Mesothelial cell of epicardium (in vitro differentiated cells): ENCODE results near the gene OR13C8. TPM values are rescaled to one million over a fixed set of nuclear protein-coding genes. Genes with fewer than 3 reads are reported as not detected.
"Not testable (repeated sequence)": the region's sequence is repeated elsewhere in the genome, so short reads cannot be mapped to it uniquely, and the experiment has no call there.

Experiments
- DNase-seq, 2 experiments: peaks; one replicate each; pipeline ENCODE4 v3.0.0; 2021; ENCODE audit warnings: low spot score in 2 of 2; ENCODE audit not compliant: unreplicated experiment in 2 of 2
- H3K27ac Mint-ChIP-seq: 2 replicates; pipeline ENCODE4 v1.8.0; 2021; ENCODE audit warnings: mixed read lengths
- H3K27me3 Mint-ChIP-seq: 2 replicates; pipeline ENCODE4 v1.8.0; 2021; ENCODE audit warnings: low read depth, mixed read lengths
- H3K36me3 Mint-ChIP-seq: 2 replicates; pipeline ENCODE4 v1.8.0; 2021; ENCODE audit warnings: mixed read lengths
- H3K4me1 Mint-ChIP-seq: 2 replicates; pipeline ENCODE4 v1.8.0; 2021; ENCODE audit warnings: mixed read lengths
- H3K4me3 Mint-ChIP-seq: 2 replicates; pipeline ENCODE4 v1.8.0; 2021; ENCODE audit warnings: mild to moderate bottlenecking, moderate library complexity, mixed read lengths
- H3K9me3 Mint-ChIP-seq: 2 replicates; pipeline ENCODE4 v1.8.0; 2021; ENCODE audit warnings: mixed read lengths
- CTCF ChIP-seq: fragments of 200-600 bp; sonication (generic); IDR thresholded peaks from one replicate; pipeline ENCODE4 v1.5.0; 2021; ENCODE audit warnings: antibody characterized with exemption; ENCODE audit not compliant: unreplicated experiment
- total RNA-seq: library from RNA; stranded (reverse); gene quantifications from 3 replicates; pipeline ENCODE4 v1.2.1, GENCODE V29; 2021

Gene OR13C8
- total RNA-seq, 1 donor from 2014 or later, result not detected

- no peaks in the 10 kb centered on the region for H3K36me3 Mint-ChIP-seq
- no peak overlapping the region for H3K4me3 Mint-ChIP-seq
- H3K4me1 Mint-ChIP-seq, result no peaks in the 10 kb centered on the region
- no peak for DNase-seq
- no peak overlapping the region for H3K27ac Mint-ChIP-seq
- no peaks in the 10 kb centered on the region for H3K9me3 Mint-ChIP-seq
- peaks cover 8% of the 10 kb centered on the region for H3K27me3 Mint-ChIP-seq
- no peak for TF ChIP-seq CTCF
Observed at GRCh38 chr9:104604801-104605200, 35.8 kb downstream of the OR13C8 start.

- H3K27me3 Mint-ChIP-seq, H3K36me3 Mint-ChIP-seq, H3K9me3 Mint-ChIP-seq, DNase-seq, H3K4me1 Mint-ChIP-seq, H3K4me3 Mint-ChIP-seq, H3K27ac Mint-ChIP-seq: not testable (repeated sequence)
Observed at GRCh38 chr9:104605527-104605926, 36.6 kb downstream of the OR13C8 start, which contains the start of gene OR13C2. Gene OR13C2, minus strand, starts transcription at chr9:104605627. Its CDS starts 0 bp downstream, at chr9:104605627.

GRCh38 chr9:104606152-104606551, 37.2 kb downstream of the OR13C8 start:
- no peak for TF ChIP-seq CTCF
- no peak overlapping the region for H3K4me3 Mint-ChIP-seq
- H3K36me3 Mint-ChIP-seq, result no peaks in the 10 kb centered on the region
- H3K27me3 Mint-ChIP-seq, result peaks cover 9% of the 10 kb centered on the region
- H3K4me1 Mint-ChIP-seq, result no peaks in the 10 kb centered on the region
- H3K9me3 Mint-ChIP-seq, result no peaks in the 10 kb centered on the region
- H3K27ac Mint-ChIP-seq, result no peak overlapping the region
- no peak for DNase-seq

- Mint-ChIP-seq H3K27ac (no peak overlapping the region), H3K9me3 (no peaks in the 10 kb centered on the region), H3K27me3 (peaks cover 16% of the 10 kb centered on the region), H3K4me1 (no peaks in the 10 kb centered on the region), H3K36me3 (no peaks in the 10 kb centered on the region), H3K4me3 (no peak overlapping the region)
- DNase-seq, result no peak
- TF ChIP-seq CTCF, result no peak
Observed at GRCh38 chr9:104608336-104608735, 39.4 kb downstream of the OR13C8 start.

- H3K27ac Mint-ChIP-seq, result no peak overlapping the region
- H3K4me3 Mint-ChIP-seq, result no peak overlapping the region
- no peaks in the 10 kb centered on the region for H3K36me3 Mint-ChIP-seq
- H3K9me3 Mint-ChIP-seq, result no peaks in the 10 kb centered on the region
- DNase-seq, result no peak
- H3K27me3 Mint-ChIP-seq, result peaks cover 8% of the 10 kb centered on the region
- no peak for TF ChIP-seq CTCF
- H3K4me1 Mint-ChIP-seq, result no peaks in the 10 kb centered on the region
Observed at GRCh38 chr9:104611213-104611612, 42.2 kb downstream of the OR13C8 start.

GRCh38 chr9:104617418-104617817, 48.5 kb downstream of the OR13C8 start:
- H3K4me1 Mint-ChIP-seq, result no peaks in the 10 kb centered on the region
- H3K27ac Mint-ChIP-seq, result no peak overlapping the region
- no peak for DNase-seq
- H3K4me3 Mint-ChIP-seq, result no peak overlapping the region
- peaks cover 4% of the 10 kb centered on the region for H3K27me3 Mint-ChIP-seq
- H3K9me3 Mint-ChIP-seq, result no peaks in the 10 kb centered on the region
- TF ChIP-seq CTCF, result no peak
- H3K36me3 Mint-ChIP-seq, result no peaks in the 10 kb centered on the region
